GM18499 (cell line): ENCODE data around the gene CYREN.

ENCODE experiments used
- ATAC-seq: cut with Tn5 transposase; IDR thresholded peaks from one replicate; pipeline ENCODE4 v1.9.1; 2021; ENCODE audit warnings: moderate number of reproducible peaks; ENCODE audit not compliant: insufficient read depth, unreplicated experiment

CYREN gene

DNA sequence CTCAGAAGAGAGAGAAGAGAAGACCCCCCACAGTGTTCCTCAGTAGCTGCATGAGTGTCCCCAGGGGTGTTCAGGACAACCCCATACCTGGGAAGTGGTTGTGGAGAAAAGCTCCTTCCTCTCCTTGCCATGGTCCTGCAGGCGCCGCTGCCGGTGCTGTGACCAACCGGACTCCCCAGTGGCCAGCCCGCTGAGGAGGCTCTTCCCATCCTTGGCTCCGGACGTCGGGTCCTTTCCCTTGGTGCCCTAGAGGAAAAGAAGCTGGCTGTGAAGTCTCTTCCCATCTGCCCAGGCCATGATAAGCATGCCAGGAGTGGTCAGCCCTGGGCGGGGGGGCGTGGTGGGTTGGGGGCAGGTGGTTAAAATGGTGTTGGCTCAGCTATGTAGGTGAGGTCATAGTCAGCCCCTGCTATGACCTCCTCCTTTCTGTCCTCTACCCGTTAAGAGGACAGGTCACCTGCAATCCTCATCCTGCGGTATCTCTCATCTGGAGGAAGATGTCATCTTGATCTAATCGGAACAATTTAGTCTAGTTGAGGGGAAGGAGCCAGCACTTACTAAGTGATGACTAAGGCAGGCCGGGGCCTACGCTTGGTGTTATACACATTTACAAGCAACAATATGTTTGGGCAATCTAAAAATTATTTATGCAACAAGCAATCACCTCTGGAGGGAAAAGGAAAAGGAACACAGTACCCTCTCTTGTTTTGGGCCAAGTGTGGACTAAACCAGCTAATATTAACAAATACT is 27.6 kb upstream of the CYREN start:
- ATAC-seq = no peak

DNA sequence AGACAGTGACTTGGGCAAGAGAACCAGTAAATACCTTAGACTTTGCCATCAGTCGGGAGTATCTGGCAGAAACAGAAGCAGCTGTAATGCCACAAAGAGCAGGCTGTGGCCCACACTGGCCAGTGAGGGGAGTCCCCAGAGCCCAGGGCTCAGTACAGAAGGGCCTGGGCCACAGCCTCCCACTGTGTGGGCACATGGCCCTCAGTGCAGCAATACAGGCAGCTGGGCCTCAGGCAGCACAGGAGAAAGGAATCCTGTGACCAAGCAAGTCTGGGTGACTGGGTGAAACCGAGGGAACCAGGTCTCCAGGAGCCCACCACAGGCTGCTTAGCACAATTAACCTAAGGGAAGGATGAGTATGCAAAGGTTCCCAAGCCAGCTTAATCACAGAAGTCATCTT is 26.8 kb upstream of the CYREN start:
- ATAC-seq = no peak

DNA sequence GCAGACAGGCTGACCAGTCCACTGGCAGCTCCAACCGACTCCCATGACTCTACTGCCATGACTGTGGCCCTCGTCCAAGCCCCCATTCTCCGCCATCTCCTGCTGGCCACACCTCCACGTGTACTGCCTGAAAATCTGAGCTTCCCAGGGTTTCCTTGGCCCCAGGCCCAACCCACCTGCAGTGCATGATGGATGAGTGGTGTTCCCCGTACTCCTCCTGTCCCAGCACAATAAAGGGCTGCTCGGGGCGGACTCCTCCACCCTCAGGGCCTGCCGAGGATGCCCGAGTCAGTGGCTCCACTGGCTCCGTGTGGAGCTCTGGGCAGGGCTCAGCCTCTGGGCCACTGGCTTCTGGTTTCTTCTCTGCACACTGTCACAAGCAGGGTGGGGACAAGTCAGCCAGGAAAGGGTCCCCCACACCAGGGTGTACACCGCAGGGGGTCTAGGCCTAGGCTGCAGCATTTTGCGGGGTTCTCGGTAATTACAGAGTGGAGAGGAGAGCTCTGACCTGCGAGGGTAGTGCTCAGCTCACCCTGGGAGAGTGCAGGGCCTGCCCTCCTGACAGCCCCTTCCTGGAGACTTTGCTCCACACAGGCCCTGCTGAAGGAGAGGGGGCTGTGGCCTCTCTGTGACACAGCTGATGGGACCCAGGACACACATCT is 25.6 kb upstream of the CYREN start:
- ATAC-seq = no peak

DNA sequence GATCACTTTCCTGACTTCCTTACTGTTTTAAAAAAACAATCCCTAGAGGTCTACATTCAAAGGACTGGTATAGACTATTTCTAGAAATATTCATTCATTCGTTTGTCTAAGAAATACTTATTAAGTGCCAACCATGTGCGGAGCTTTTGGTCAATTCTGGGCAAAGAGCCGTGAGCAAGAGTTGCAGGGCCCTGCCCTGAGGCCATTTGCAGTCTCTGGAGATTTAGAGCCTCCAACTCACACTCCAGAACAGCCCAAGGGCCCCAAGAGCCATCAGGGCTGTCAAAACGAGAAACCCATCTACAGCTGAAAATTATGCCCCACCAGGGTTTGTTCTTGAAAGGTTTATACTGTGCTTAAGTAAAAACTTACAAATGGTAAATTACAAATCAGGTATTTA is 24.6 kb upstream of the CYREN start:
- no peak for ATAC-seq

GRCh38 chr7:135194494-135195095 is 24.1 kb upstream of the CYREN start:
- ATAC-seq = no peak

DNA sequence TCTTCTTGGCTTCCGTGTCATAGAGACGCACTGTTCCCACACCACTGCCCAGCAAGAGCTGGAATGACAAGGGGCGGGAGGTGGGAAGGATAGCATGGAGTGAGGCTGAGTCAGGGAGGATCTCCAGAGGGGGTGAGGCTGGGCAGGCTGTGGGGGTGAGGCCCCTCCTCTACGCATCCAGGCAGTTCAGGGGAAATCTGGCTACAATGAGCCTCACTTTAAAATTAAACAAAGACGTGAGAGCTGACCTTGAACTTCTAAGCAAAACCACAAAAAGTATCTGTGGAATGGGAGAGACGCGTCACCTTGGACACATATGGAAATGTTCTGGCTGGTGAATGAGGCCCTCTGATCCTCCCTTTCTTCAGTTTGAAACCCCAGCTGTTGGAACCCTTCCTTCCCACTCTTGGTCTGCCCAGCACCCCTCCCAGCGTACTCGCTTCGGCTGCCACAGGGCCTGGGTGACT is 23.1 kb upstream of the CYREN start:
- ATAC-seq = no peak

GRCh38 chr7:135192914-135193536 is 22.5 kb upstream of the CYREN start:
- no peak for ATAC-seq

GRCh38 chr7:135190703-135191102 is 20.2 kb upstream of the CYREN start:
- no peak for ATAC-seq

DNA sequence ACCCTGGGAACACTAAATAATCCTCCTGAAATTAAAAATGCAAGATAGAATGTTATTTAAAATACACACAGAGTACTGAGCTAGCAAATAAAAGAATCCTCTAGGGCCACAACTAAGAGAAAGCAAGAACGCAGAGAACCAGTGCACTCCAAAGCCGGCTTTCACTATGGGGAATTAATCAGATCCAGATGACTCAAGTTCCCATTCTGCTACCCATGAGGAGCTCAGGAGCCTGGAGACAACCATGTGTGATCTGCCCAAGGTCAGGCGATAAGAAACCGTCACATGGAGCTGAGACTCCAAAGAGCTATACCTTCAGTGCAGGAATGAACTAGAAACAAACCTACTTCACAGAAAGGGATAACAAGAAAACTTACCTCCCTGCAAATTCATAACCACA is 19.5 kb upstream of the CYREN start:
- no peak for ATAC-seq

DNA sequence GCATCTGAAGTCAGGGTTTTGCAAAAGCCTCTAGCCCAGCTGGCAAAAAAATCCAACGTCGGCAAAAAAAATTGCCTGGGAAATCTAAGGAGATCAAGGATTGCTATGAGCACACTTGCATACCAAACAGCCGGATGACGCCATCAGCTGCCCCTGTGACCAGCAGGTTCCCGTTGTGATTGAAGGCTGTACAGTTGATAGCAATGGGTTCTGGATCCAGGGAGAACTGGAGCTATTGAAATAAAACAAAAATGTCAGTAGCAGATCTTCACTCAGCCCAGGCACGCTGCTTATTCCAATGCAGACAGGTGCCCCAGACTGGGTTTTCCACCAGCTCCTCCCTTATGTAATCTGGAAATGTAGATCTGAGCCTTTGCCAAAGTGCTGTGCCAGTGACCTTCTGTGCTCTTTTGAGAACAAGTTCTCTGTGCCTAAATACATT is 18.7 kb upstream of the CYREN start:
- ATAC-seq = no peak

GRCh38 chr7:135188298-135188984 is 17.9 kb upstream of the CYREN start:
- ATAC-seq = no peak

DNA sequence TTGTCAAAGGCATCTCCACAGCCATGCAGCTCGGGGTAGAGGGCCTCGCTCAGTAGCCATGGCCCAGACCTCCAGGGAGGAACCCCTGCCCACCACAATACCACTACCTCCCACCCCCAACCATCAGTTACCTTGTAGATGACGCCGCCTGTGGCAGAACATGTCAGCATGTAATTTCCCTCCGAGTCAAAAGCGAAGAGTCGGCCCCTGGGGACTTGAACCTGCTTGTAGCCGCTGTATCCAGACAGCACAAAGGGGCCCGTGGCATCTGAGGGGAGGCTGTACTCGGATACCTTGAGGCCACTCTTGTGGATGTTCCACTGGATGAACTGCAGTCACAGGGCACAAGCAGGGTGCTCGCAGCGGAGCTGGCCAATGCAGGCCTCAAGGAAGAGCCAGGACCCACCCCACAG is 16.3 kb upstream of the CYREN start:
- no peak for ATAC-seq

DNA sequence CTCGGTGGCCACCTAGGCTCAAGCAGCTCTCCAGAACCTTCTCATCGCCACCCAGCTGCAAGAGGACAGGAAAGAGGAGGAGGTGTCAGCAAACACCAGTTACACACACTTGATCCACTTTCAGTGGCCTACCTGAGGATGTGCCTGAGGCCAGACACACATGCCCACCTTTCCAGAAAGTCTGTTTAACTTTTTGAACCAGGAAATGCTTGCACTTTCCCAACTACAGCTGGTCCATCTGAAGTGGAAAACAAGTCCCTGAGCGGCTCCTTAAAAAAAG is 15.7 kb upstream of the CYREN start:
- ATAC-seq = no peak

GRCh38 chr7:135185471-135186260 is 15.2 kb upstream of the CYREN start:
- ATAC-seq = no peak

DNA sequence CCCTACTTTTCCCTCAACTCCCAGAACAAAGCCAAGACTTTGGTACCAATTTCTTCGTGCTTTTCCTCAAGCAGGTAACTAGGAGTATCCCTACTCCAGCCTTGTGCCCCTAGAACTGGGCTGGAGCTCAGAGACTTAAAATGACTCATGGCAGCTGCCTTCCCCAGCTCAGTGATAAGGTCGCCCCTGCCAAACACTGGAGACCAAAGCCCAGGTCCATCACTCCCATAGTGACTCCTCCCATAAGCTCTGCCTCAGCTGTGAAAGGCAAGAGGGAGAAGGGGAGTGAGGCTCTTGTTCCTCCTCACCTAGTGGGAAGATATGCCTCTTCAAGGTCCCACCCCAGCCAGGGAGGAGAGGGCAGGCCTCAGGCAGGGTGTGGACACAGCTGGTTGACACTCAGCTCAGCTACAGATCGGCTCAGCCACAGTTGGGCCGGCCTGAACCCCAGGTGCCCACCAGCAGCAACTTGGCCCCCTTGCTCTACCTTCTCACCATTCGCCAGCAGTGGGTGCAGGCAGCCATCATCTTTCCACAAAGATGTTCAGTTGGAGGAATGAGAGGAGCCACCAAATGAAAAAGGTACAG is 13.8 kb upstream of the CYREN start:
- ATAC-seq = no peak

GRCh38 chr7:135183478-135183877 is 13.0 kb upstream of the CYREN start:
- no peak for ATAC-seq

DNA sequence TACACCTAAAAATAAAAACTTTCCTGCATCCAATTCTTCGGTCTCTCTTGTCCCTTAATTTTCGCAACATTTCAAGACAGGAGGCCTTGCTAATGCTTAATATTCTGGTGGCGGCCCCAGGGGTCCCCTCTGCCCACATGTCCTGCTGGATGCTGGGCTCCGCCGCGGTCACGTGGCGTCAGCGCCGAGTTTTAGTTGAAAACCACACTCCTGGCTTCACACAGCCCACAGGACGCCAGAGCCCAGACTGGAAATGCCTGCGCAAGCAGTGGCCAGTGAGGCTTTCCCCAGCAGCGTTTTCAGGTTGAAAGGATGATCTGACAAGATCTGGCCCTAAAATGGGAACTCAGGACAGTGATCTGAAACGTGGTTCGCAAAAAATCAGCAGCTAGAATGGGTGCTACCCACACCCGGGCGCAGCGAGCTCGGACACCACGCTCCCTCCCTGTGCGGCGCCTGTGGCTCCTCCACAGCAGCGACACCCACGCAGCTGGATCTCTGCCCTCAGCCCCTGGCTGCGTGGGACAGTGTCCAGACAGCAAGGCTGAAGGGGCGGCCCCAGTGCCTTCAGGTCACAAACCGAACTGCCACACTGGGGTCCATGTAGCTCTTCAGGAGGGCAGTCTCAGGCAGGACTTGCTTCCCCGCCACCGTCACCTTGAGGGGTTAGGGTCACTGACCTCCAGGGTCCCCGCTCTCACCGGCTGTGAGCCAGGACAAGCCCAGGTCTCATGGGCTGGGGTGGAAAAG is 11.6 kb upstream of the CYREN start:
- ATAC-seq = no peak

DNA sequence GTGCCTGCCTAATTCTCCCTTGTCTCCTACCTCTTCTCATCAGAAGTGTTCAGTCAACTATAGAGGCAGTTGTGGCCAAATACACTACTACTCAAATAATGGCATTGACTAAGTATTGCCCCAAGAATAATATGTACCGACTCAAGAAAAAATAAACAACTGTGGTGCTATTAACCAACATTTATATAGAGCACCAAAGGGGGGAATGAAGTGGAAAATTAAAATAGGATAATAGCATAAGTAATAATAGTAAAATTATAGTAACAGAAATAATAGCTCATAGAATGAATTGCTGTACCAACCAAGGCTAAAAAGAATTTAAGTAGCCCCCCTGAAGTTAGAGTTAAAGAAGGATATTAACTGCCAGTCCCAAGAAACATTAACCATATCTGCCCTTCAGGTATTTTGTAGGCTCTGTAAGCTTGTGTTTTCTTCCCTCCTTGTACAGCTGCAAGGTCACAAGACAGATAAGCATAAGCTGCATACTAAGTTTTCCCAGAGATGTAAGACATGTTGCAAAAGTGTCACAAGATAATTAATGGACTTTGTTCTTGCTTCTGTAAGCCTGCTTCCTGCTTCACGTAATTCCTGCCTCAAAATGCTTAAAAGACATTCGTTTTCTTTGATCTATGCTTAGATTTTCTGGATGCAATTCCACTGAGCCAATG is 10.9 kb upstream of the CYREN start:
- ATAC-seq = no peak
